Neural cell (in vitro differentiated cells): Measurements from ENCODE around the gene SNTA1.

Experiments used
- CTCF ChIP-seq: fragments of 450-650 bp; IDR thresholded peaks from 2 replicates; pipeline ENCODE4 v1.5.1; 2014; ENCODE audit warnings: antibody characterized with exemption, mild to moderate bottlenecking, moderate library complexity; ENCODE audit not compliant: poor library complexity, severe bottlenecking
- EP300 ChIP-seq: fragments of 450-650 bp; conservative IDR thresholded peaks from 2 replicates; pipeline ENCODE4 v1.6.1; 2014; ENCODE audit warnings: antibody characterized with exemption, mild to moderate bottlenecking, moderate library complexity; ENCODE audit not compliant: poor library complexity, severe bottlenecking
- MXI1 ChIP-seq: fragments of 450-650 bp; conservative IDR thresholded peaks from 2 replicates; pipeline ENCODE4 v1.6.1; 2014; ENCODE audit warnings: antibody characterized with exemption, mild to moderate bottlenecking; ENCODE audit not compliant: poor library complexity, severe bottlenecking
- POLR2AphosphoS5 ChIP-seq: IDR thresholded peaks from 2 replicates; pipeline ENCODE4 v1.6.1; 2012
- REST ChIP-seq: IDR thresholded peaks from 2 replicates; pipeline ENCODE4 v1.6.1; 2012; ENCODE audit warnings: borderline replicate concordance

GRCh38 chr20:33362898-33363297 is 80.7 kb downstream of the SNTA1 start:
- no peak for TF ChIP-seq MXI1
- no peak for TF ChIP-seq POLR2AphosphoS5
- TF ChIP-seq REST: no peak
- TF ChIP-seq EP300: no peak
- no peak for TF ChIP-seq CTCF
